H9 (cell line): ENCODE measurements around the gene FHOD3. TPM values are rescaled to one million over a fixed set of nuclear protein-coding genes. Genes with fewer than 3 reads are reported as not detected.

Source experiments
- DNase-seq: peaks from one replicate; pipeline ENCODE4 v3.0.0-alpha.2; 2017
- H2AFZ ChIP-seq: one replicate; pipeline ENCODE4 v1.6.1; 2013; ENCODE audit warnings: mild to moderate bottlenecking, low read length, control low read depth, moderate library complexity
- H2AK5ac ChIP-seq: 2 replicates; pipeline ENCODE4 v1.6.1; 2013; ENCODE audit warnings: low read length, control low read depth, mixed read lengths; ENCODE audit not compliant: insufficient read length
- H2BK120ac ChIP-seq: one replicate; pipeline ENCODE4 v1.6.1; 2013; ENCODE audit warnings: low read depth, mild to moderate bottlenecking, low read length, control low read depth, inconsistent platforms; ENCODE audit not compliant: poor library complexity, severe bottlenecking
- H2BK12ac ChIP-seq: 2 replicates; pipeline ENCODE4 v1.6.1; 2013; ENCODE audit warnings: low read length, control low read depth, mixed read lengths, low read depth; ENCODE audit not compliant: insufficient read length
- H2BK15ac ChIP-seq: 2 replicates; pipeline ENCODE4 v1.6.1; 2013; ENCODE audit warnings: low read depth, low read length, control low read depth
- H2BK20ac ChIP-seq: one replicate; pipeline ENCODE4 v1.6.1; 2013; ENCODE audit warnings: low read depth, mild to moderate bottlenecking, low read length, control low read depth, inconsistent platforms; ENCODE audit not compliant: poor library complexity, severe bottlenecking
- H2BK5ac ChIP-seq: 2 replicates; pipeline ENCODE4 v1.6.1; 2013; ENCODE audit warnings: low read length, control low read depth, mixed read lengths; ENCODE audit not compliant: insufficient read length
- H3K14ac ChIP-seq: 2 replicates; pipeline ENCODE4 v1.6.1; 2013; ENCODE audit warnings: low read length, control low read depth; ENCODE audit not compliant: insufficient read depth
- H3K18ac ChIP-seq: 2 replicates; pipeline ENCODE4 v1.6.1; 2013; ENCODE audit warnings: low read depth, mild to moderate bottlenecking, mixed read lengths, low read length, control low read depth; ENCODE audit not compliant: insufficient read length
- H3K23ac ChIP-seq: 2 replicates; pipeline ENCODE4 v1.6.1; 2013; ENCODE audit warnings: low read length, control low read depth, mixed read lengths, low read depth; ENCODE audit not compliant: insufficient read length
- H3K23me2 ChIP-seq: 2 replicates; pipeline ENCODE4 v1.6.1; 2013; ENCODE audit warnings: low read depth, mild to moderate bottlenecking, mixed read lengths, low read length, control low read depth; ENCODE audit not compliant: insufficient read length, poor library complexity, severe bottlenecking
- H3K27ac ChIP-seq: 2 replicates; pipeline ENCODE4 v1.5.1; 2013; ENCODE audit warnings: low read length, control low read depth, mixed read lengths, low read depth; ENCODE audit not compliant: insufficient read length
- H3K27me3 ChIP-seq: 2 replicates; pipeline ENCODE4 v1.6.1; 2013; ENCODE audit warnings: low read length, control low read depth, inconsistent platforms; ENCODE audit not compliant: insufficient read depth
- H3K4ac ChIP-seq: 2 replicates; pipeline ENCODE4 v1.6.1; 2013; ENCODE audit warnings: low read depth, mild to moderate bottlenecking, control low read depth, inconsistent platforms, low read length, moderate library complexity
- H3K4me1 ChIP-seq: 2 replicates; pipeline ENCODE4 v1.6.1; 2013; ENCODE audit warnings: low read length, control low read depth, inconsistent platforms; ENCODE audit not compliant: insufficient read depth
- H3K4me2 ChIP-seq: 2 replicates; pipeline ENCODE4 v1.6.1; 2013; ENCODE audit warnings: low read length, control low read depth, mixed read lengths; ENCODE audit not compliant: insufficient read length, insufficient read depth
- H3K56ac ChIP-seq: 2 replicates; pipeline ENCODE4 v1.6.1; 2013; ENCODE audit warnings: low read depth, mild to moderate bottlenecking, mixed read lengths, low read length, control low read depth; ENCODE audit not compliant: insufficient read length
- H3K79me1 ChIP-seq: 2 replicates; pipeline ENCODE4 v1.6.1; 2013; ENCODE audit warnings: low read depth, mild to moderate bottlenecking, moderate library complexity, low read length, control low read depth, inconsistent platforms; ENCODE audit not compliant: insufficient read depth, poor library complexity, severe bottlenecking
- H3K79me2 ChIP-seq: 2 replicates; pipeline ENCODE4 v1.6.1; 2013; ENCODE audit warnings: low read length, control low read depth, inconsistent platforms; ENCODE audit not compliant: insufficient read depth
- H3K9ac ChIP-seq: 2 replicates; pipeline ENCODE4 v1.6.1; 2013; ENCODE audit warnings: low read length, control low read depth, mixed read lengths; ENCODE audit not compliant: insufficient read length; ENCODE audit errors: extremely low read depth
- H3K9me3 ChIP-seq: one replicate; pipeline ENCODE4 v1.6.1; 2013; ENCODE audit warnings: low read depth, low read length, inconsistent platforms; ENCODE audit not compliant: control insufficient read depth
- H3T11ph ChIP-seq: one replicate; pipeline ENCODE4 v1.6.1; 2013; ENCODE audit warnings: mild to moderate bottlenecking, low read length, control low read depth, inconsistent platforms
- H4K20me1 ChIP-seq: one replicate; pipeline ENCODE4 v1.6.1; 2013; ENCODE audit not compliant: control insufficient read depth, insufficient read length, insufficient read depth
- H4K5ac ChIP-seq: 2 replicates; pipeline ENCODE4 v1.6.1; 2013; ENCODE audit warnings: low read depth, mild to moderate bottlenecking, mixed read lengths, low read length, control low read depth; ENCODE audit not compliant: insufficient read length
- H4K8ac ChIP-seq: replicated peaks from 2 replicates; pipeline ENCODE4 v1.6.1; 2013; ENCODE audit warnings: low read length, control low read depth, mixed read lengths, low read depth; ENCODE audit not compliant: insufficient read length
- H4K91ac ChIP-seq: 2 replicates; pipeline ENCODE4 v1.6.1; 2013; ENCODE audit warnings: low read depth, mild to moderate bottlenecking, moderate library complexity, mixed read lengths, low read length, control low read depth; ENCODE audit not compliant: insufficient read length
- H3K27ac Mint-ChIP-seq, 3 experiments: 2 replicates in 2 of 3; 3 replicates in 1 of 3; pipeline ENCODE4 v1.8.0; 2020 to 2021; ENCODE audit warnings: mixed read lengths in 3 of 3, mild to moderate bottlenecking in 1 of 3, moderate library complexity in 1 of 3
- H3K27me3 Mint-ChIP-seq: 2 replicates; pipeline ENCODE4 v1.8.0; 2021; ENCODE audit warnings: low read depth, mild to moderate bottlenecking, moderate library complexity, mixed read lengths
- H3K36me3 Mint-ChIP-seq, 3 experiments: 2 replicates in 2 of 3; 3 replicates in 1 of 3; pipeline ENCODE4 v1.8.0; 2020 to 2021; ENCODE audit warnings: low read depth in 3 of 3, mixed read lengths in 3 of 3; ENCODE audit not compliant: insufficient read depth in 1 of 3
- H3K4me1 Mint-ChIP-seq, 2 experiments: 2 replicates each; pipeline ENCODE4 v1.8.0; 2020; ENCODE audit warnings: mixed read lengths in 2 of 2
- H3K4me3 Mint-ChIP-seq, 2 experiments: 2 replicates in 1 of 2; 3 replicates in 1 of 2; pipeline ENCODE4 v1.8.0; 2020 to 2021; ENCODE audit warnings: mild to moderate bottlenecking in 2 of 2, mixed read lengths in 2 of 2, moderate library complexity in 1 of 2
- H3K9me3 Mint-ChIP-seq, 2 experiments: 2 replicates in 1 of 2; 3 replicates in 1 of 2; pipeline ENCODE4 v1.8.0; 2020; ENCODE audit warnings: mild to moderate bottlenecking in 2 of 2, mixed read lengths in 2 of 2, moderate library complexity in 1 of 2
- CTCF ChIP-seq: fragments of 200-600 bp; sonication (generic); conservative IDR thresholded peaks from 3 replicates; pipeline ENCODE4 v1.8.0; 2021; ENCODE audit warnings: antibody characterized with exemption, mild to moderate bottlenecking
- WGBS: extraction: QIAGEN DNeasy Blood & Tissue Kit; methylation state at CpG from one replicate; pipeline ENCODE4 v1.1.7; 2013; ENCODE audit warnings: missing lambda C conversion rate, low lambda C conversion rate, mixed read lengths; ENCODE audit not compliant: insufficient read length; ENCODE audit errors: extremely low coverage; 5-methylcytosine and 5-hydroxymethylcytosine counted together
- total RNA-seq: library from RNA; stranded (reverse); gene quantifications from 2 replicates; pipeline ENCODE4 v1.2.1, GENCODE V29; 2021

FHOD3 gene
- total RNA-seq, 1 experiment from 2014 or later, result 8.0 TPM

DNA sequence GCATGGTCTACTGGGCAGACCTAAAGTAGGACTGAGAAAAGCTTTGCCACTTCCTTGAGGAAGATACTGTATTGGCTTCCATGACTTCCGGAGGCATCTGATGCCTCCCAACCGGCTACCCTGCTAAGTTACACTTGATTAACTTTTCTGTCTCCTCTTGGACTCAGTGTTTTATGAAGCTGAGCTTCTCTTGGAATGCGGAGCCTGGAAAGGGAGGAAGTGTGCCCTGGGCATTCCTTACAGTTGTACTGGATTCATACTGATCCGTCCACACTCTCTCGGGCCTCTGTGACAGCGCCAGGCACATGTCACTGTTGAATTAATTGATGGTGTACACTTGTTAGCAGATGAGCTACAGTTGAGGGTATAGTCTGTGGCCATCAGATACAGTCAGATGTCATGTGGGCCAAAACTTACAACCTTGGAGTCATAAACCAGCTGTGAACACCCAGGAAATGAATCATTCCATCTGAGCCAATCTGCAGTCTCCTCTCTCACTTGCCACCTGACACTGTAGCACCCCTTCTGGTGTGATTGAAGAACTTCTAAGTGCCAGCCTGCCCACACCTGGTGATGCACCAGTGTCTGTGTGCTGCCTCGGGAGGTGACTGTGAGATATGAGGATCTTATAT lies 122.5 kb downstream of the FHOD3 start:
- H3K9me3 Mint-ChIP-seq, result no peaks in the 10 kb centered on the region
- no peaks in the 10 kb centered on the region for H3K4me1 ChIP-seq
- peaks cover 10 to 28% of the 10 kb centered on the region in 2 experiments for H3K4me1 Mint-ChIP-seq
- no peak overlapping the region for H3K14ac ChIP-seq
- no peak overlapping the region for H3K18ac ChIP-seq
- TF ChIP-seq CTCF, result peak; percentile 47; the same call in 2 of the 3 replicates
- H3K23me2 ChIP-seq, result no peaks in the 10 kb centered on the region
- H3K23ac ChIP-seq, result no peak overlapping the region
- no peak overlapping the region for H4K91ac ChIP-seq
- no peak overlapping the region for H2BK120ac ChIP-seq
- H2BK5ac ChIP-seq, result no peak overlapping the region
- no CpG with 5 or more reads among the region's 7 CpGs for WGBS
- no peaks in the 10 kb centered on the region for H3K9me3 ChIP-seq
- H4K5ac ChIP-seq, result no peak overlapping the region
- DNase-seq, result no peak
- H3K27ac ChIP-seq, result no peak overlapping the region
- no peak overlapping the region for H3K4me2 ChIP-seq
- H3K27ac Mint-ChIP-seq, result no peak overlapping the region; a peak in 2 of 7 replicates
- H3K36me3 Mint-ChIP-seq, result no peaks in the 10 kb centered on the region
- H3T11ph ChIP-seq, result no peak overlapping the region
- H2BK20ac ChIP-seq, result no peak overlapping the region
- H4K8ac ChIP-seq, result no peak overlapping the region
- no peak overlapping the region for H3K4me3 Mint-ChIP-seq
- H3K27me3 Mint-ChIP-seq, result no peaks in the 10 kb centered on the region
- no peak overlapping the region for H2AFZ ChIP-seq
- H4K20me1 ChIP-seq, result no peaks in the 10 kb centered on the region
- H3K27me3 ChIP-seq, result no peaks in the 10 kb centered on the region
- H3K56ac ChIP-seq, result no peak overlapping the region
- H3K4ac ChIP-seq, result no peak overlapping the region
- no peak overlapping the region for H3K9ac ChIP-seq
- no peak overlapping the region for H2BK12ac ChIP-seq
- H3K79me2 ChIP-seq, result no peaks in the 10 kb centered on the region
- H2BK15ac ChIP-seq, result no peak overlapping the region
- no peaks in the 10 kb centered on the region for H3K79me1 ChIP-seq
- H2AK5ac ChIP-seq, result no peak overlapping the region
